Posterior vena cava (tissue), 2 donors: ENCODE results near the gene PCBP1. TPM values are rescaled to one million over a fixed set of nuclear protein-coding genes. Genes with fewer than 3 reads are reported as not detected.
"Not testable (repeated sequence)": the region's sequence is repeated elsewhere in the genome, so short reads cannot be mapped to it uniquely, and the experiment has no call there.

ENCODE experiments used
- DNase-seq: peaks from one replicate; pipeline ENCODE4 v3.0.0-alpha.2; 2020; ENCODE audit warnings: low spot score
- intact Hi-C, 2 donors: fragments of 100-400 bp; cut with DNase I; formaldehyde crosslinking; loops; one replicate each; pipeline versions ENCODE4 v1.14.1 to v1.14.2; 2022 to 2023
- total RNA-seq, 2 donors: library from RNA; stranded (reverse); fragmentation: NEBNext Ultra II Directional; extraction: Animal tissue kit (Norgen Biotek cat#: 25700); gene quantifications; one replicate each; pipeline ENCODE4 v1.2.1, GENCODE V29; 2021
- donor health status: DM: yes; HTN: yes; CAD: no.
- donor health status: DM: yes; HTN: yes; CAD: no.

PCBP1 gene
- total RNA-seq, 2 donors from 2014 or later = 238 to 269 TPM

- DNase-seq, intact Hi-C loops: not testable (repeated sequence)
Measured at GRCh38 chr2:70092576-70093243, 5.4 kb downstream of the PCBP1 start.

GRCh38 chr2:70094171-70094977 lies 7.1 kb downstream of the PCBP1 start:
- intact Hi-C loops = no loop called here
- DNase-seq = no peak

GRCh38 chr2:70094978-70095719 lies 7.9 kb downstream of the PCBP1 start:
- intact Hi-C loops = no loop called here
- DNase-seq = no peak

- no peak for DNase-seq
- intact Hi-C loops = no loop called here
Measured at GRCh38 chr2:70095720-70096670, 8.7 kb downstream of the PCBP1 start.

GRCh38 chr2:70098032-70098431 lies 10.8 kb downstream of the PCBP1 start:
- no peak for DNase-seq
- intact Hi-C loops = no loop called here

- DNase-seq = no peak
- intact Hi-C loops = no loop called here
Measured at GRCh38 chr2:70099270-70099669, 12.0 kb downstream of the PCBP1 start.

GRCh38 chr2:70101174-70101573 lies 13.9 kb downstream of the PCBP1 start:
- intact Hi-C loops = no loop called here
- no peak for DNase-seq

GRCh38 chr2:70101686-70102085 lies 14.4 kb downstream of the PCBP1 start:
- intact Hi-C loops = not testable (repeated sequence)

GRCh38 chr2:70102323-70102905 lies 15.1 kb downstream of the PCBP1 start:
- intact Hi-C loops, DNase-seq: not testable (repeated sequence)

More at GRCh38 chr2:70101686-70102085, 14.4 kb downstream of the PCBP1 start:
- not testable (repeated sequence) for DNase-seq

- intact Hi-C loops = no loop called here
Measured at GRCh38 chr2:70103531-70104061, 16.3 kb downstream of the PCBP1 start.

GRCh38 chr2:70104231-70105111 lies 17.2 kb downstream of the PCBP1 start:
- DNase-seq = no peak
- intact Hi-C loops = no loop called here

More at GRCh38 chr2:70103531-70104061, 16.3 kb downstream of the PCBP1 start:
- DNase-seq = no peak

- DNase-seq, intact Hi-C loops: not testable (repeated sequence)
Measured at GRCh38 chr2:70106138-70106537, 18.9 kb downstream of the PCBP1 start.

- intact Hi-C loops, DNase-seq: not testable (repeated sequence)
Measured at GRCh38 chr2:70110397-70110796, 23.1 kb downstream of the PCBP1 start.

- intact Hi-C loops = no loop called here
- peak; percentile 25 for DNase-seq
Measured at GRCh38 chr2:70111752-70112591, 24.7 kb downstream of the PCBP1 start.

GRCh38 chr2:70113359-70114070 lies 26.2 kb downstream of the PCBP1 start:
- intact Hi-C loops = no loop called here
- DNase-seq = peak; percentile 37
